ENCODE results near the gene OR1F1. TPM values are rescaled to one million over a fixed set of nuclear protein-coding genes. Genes with fewer than 3 reads are reported as not detected.

OR1F1 gene
- total and polyA plus RNA-seq, 2 of the 8 experiments (the other 6 are each of a cell fraction or from before 2014, with no cell fraction given), result 0.52 to 1.2 TPM

GRCh38 chr16:3194792-3195191, 6.8 kb downstream of the OR1F1 start:
- Histone ChIP-seq H2BK15ac (ENCODE audit: low read length) (no peak overlapping the region), H3K36me3 (ENCODE audit: control insufficient read depth in 2 of 4, insufficient read depth in 4 of 4, low read length in 3 of 4) (no peaks in the 10 kb centered on the region), H2AK5ac (ENCODE audit: low read depth, low read length) (no peak overlapping the region), H2BK5ac (ENCODE audit: low read depth, low read length) (no peak overlapping the region), H2BK20ac (ENCODE audit: low read length) (no peak overlapping the region), H3K79me2 (ENCODE audit: control insufficient read depth in 1 of 2, insufficient read depth in 2 of 2, low read length in 2 of 2) (no peaks in the 10 kb centered on the region), H3K14ac (ENCODE audit: insufficient read length) (no peak overlapping the region), H2BK120ac (replicated peaks; ENCODE audit: low read depth, low read length) (no peak overlapping the region), H2BK12ac (ENCODE audit: low read depth, low read length) (no peak overlapping the region), H3K27ac (ENCODE audit: low read depth, low read length) (no peak overlapping the region), H3K4me2 (ENCODE audit: insufficient read depth in 1 of 2, low read depth in 2 of 2, low read length in 2 of 2) (no peak overlapping the region), H3K4me3 (ENCODE audit: extremely low read depth in 1 of 4, insufficient read depth in 2 of 4, low read depth in 3 of 4, low read length in 4 of 4) (no peak overlapping the region), H4K8ac (ENCODE audit: extremely low read depth, insufficient read depth, low read length) (no peak overlapping the region; the same call in 1 of the 2 replicates), H3K56ac (replicated peaks; ENCODE audit: insufficient read length, low read depth, low read length) (no peak overlapping the region), H3K9me3 (ENCODE audit: insufficient read depth in 2 of 2, low read depth in 1 of 2, low read length in 1 of 2) (no peaks in the 10 kb centered on the region; a peak in 1 of 4 replicates), H3K4ac (replicated peaks; ENCODE audit: insufficient read length, low read depth, low read length) (no peak overlapping the region), H4K91ac (replicated peaks; ENCODE audit: insufficient read length, low read length) (no peak overlapping the region), H3K23me2 (ENCODE audit: low read depth, low read length) (peaks cover 9% of the 10 kb centered on the region), H3K4me1 (replicated peaks in 1 of 4; ENCODE audit: control insufficient read depth in 3 of 4, insufficient read depth in 4 of 4, low read length in 3 of 4) (peaks cover 0 to 2% (median 0%) of the 10 kb centered on the region in 4 experiments; a peak in 2 of 7 replicates), H3K9ac (replicated peaks in 1 of 4; ENCODE audit: extremely low read depth in 1 of 4, low read depth in 3 of 4, low read length in 3 of 4) (no peak overlapping the region), H4K20me1 (replicated peaks in 1 of 2; ENCODE audit: control insufficient read depth in 1 of 2, insufficient read depth in 2 of 2, low read length in 2 of 2) (no peaks in the 10 kb centered on the region), H3K79me1 (ENCODE audit: low read depth, low read length) (no peaks in the 10 kb centered on the region), H4K5ac (ENCODE audit: insufficient read length, low read depth, low read length) (no peak overlapping the region), H2AFZ (ENCODE audit: low read length) (no peak overlapping the region), H3K18ac (ENCODE audit: extremely low read depth, low read length) (no peak overlapping the region), H3K23ac (ENCODE audit: insufficient read length) (no peak overlapping the region), H3K27me3 (replicated peaks in 1 of 4; ENCODE audit: control insufficient read depth in 3 of 4, extremely low read depth in 1 of 4, insufficient read depth in 3 of 4, low read length in 3 of 4) (peaks cover 5 to 14% (median 13%) of the 10 kb centered on the region in 4 experiments)
- FAIRE-seq (no peak), DNase-seq (ENCODE audit: low read depth in 1 of 2, low spot score in 2 of 2) (no peak)
- 93% methylated on average over 18 of the region's 20 CpGs; no CpG with 5 or more reads in 1 of the 2 experiments for WGBS, 2 experiments (ENCODE audit: extremely low coverage in 1 of 2, insufficient coverage in 1 of 2, insufficient read length in 1 of 2, insufficient replicate concordance in 2 of 2, low coverage in 1 of 2, low lambda C conversion rate in 2 of 2, missing lambda C conversion rate in 1 of 2)
- ChIA-PET POLR2A (ENCODE audit: partially characterized antibody) (interaction anchor here (2.1 kb wide), 1 partner anchor 40 kb away, joined by 4 read pairs; the partner anchor contains the start of gene ZNF200), CTCF (ENCODE audit: partially characterized antibody) (no interaction called here)
- TF ChIP-seq E2F6 (IDR thresholded peaks at IDR 0.05), result no peak
- no peak for TF ChIP-seq CEBPB (IDR thresholded peaks at IDR 0.05; ENCODE audit: low read depth, low read length)
- TF ChIP-seq SUZ12 (IDR thresholded peaks at IDR 0.05; ENCODE audit: low read length), result no peak
- no peak for TF ChIP-seq RBBP5 (IDR thresholded peaks at IDR 0.05; ENCODE audit: borderline replicate concordance, low read depth, low read length)
- TF ChIP-seq GABPA (IDR thresholded peaks at IDR 0.05; ENCODE audit: borderline replicate concordance, insufficient read depth, low read length), result no peak
- TF ChIP-seq TAF1 (IDR thresholded peaks at IDR 0.05; ENCODE audit: low read depth, low read length), result no peak
- TF ChIP-seq EP300 (IDR thresholded peaks at IDR 0.05; ENCODE audit: borderline replicate concordance in 1 of 2, low read depth in 2 of 2, low read length in 2 of 2), result no peak
- TF ChIP-seq SRF (IDR thresholded peaks at IDR 0.05; ENCODE audit: low read depth, low read length), result no peak
- no peak for TF ChIP-seq MAFK (IDR thresholded peaks at IDR 0.05; ENCODE audit: low read depth, low read length)
- TF ChIP-seq CHD2 (IDR thresholded peaks at IDR 0.05; ENCODE audit: low read length), result no peak
- no peak for TF ChIP-seq CBX5 (IDR thresholded peaks at IDR 0.05; ENCODE audit: low read depth, low read length)
